Glomerular endothelial cell (primary cell): ENCODE measurements around the gene TSHB. TPM values are rescaled to one million over a fixed set of nuclear protein-coding genes. Genes with fewer than 3 reads are reported as not detected.

Source experiments
- total RNA-seq: library from RNA; depleted of rRNA; stranded (reverse); fragments of >200 nt; gene quantifications from 2 replicates; pipeline ENCODE4 v1.2.3, GENCODE V29; 2015

The TSHB gene
- total RNA-seq, 1 donor from 2014 or later = not detected

Other genes with a start within 250 kb of the TSHB start
- 30.4 and 39.7 TPM in 2 replicates for gene SIKE1, start 249.1 kb upstream of the TSHB start, total RNA-seq
- gene SYCP1, start 175.0 kb upstream of the TSHB start, total RNA-seq = not detected in 2 replicates
- 0.68 and 1.1 TPM in 2 replicates for gene TSPAN2, start 59.7 kb downstream of the TSHB start, total RNA-seq